Esophagus (tissue), 2 donors: Measurements from ENCODE around the gene FABP6. TPM values are rescaled to one million over a fixed set of nuclear protein-coding genes. Genes with fewer than 3 reads are reported as not detected.

Experiments
- H3K27ac ChIP-seq, 2 donors: one replicate each; pipeline ENCODE4 v1.5.1; 2013; ENCODE audit warnings: low read depth in 2 of 2, mild to moderate bottlenecking in 2 of 2, inconsistent platforms in 1 of 2, low read length in 1 of 2, moderate library complexity in 1 of 2
- H3K27me3 ChIP-seq, 2 donors: one replicate each; pipeline ENCODE4 v1.6.1; 2013; ENCODE audit warnings: low read length in 2 of 2, control low read depth in 1 of 2, mild to moderate bottlenecking in 1 of 2; ENCODE audit not compliant: insufficient read depth in 2 of 2, control insufficient read depth in 1 of 2
- H3K36me3 ChIP-seq, 2 donors: one replicate each; pipeline ENCODE4 v1.6.1; 2013; ENCODE audit warnings: low read length in 1 of 2; ENCODE audit not compliant: control insufficient read depth in 2 of 2, insufficient read depth in 2 of 2
- H3K4me1 ChIP-seq, 2 donors: one replicate each; pipeline ENCODE4 v1.6.1; 2013; ENCODE audit warnings: low read length in 1 of 2; ENCODE audit not compliant: control insufficient read depth in 2 of 2, insufficient read depth in 2 of 2
- H3K4me3 ChIP-seq, 2 donors: one replicate each; pipeline ENCODE4 v1.5.1; 2013; ENCODE audit warnings: low read length in 2 of 2, mild to moderate bottlenecking in 2 of 2, low read depth in 1 of 2, moderate library complexity in 1 of 2
- H3K9me3 ChIP-seq, 2 donors: one replicate each; pipeline ENCODE4 v1.6.1; 2013; ENCODE audit warnings: mild to moderate bottlenecking in 2 of 2, low read depth in 1 of 2, low read length in 1 of 2, moderate library complexity in 1 of 2; ENCODE audit not compliant: control insufficient read depth in 2 of 2, insufficient read depth in 1 of 2
- WGBS, 2 donors: extraction: QIAGEN DNeasy Blood & Tissue Kit; methylation state at CpG; one replicate each; pipeline ENCODE4 v1.1.7; 2013; 5-methylcytosine and 5-hydroxymethylcytosine counted together
- polyA plus RNA-seq, 2 donors: library from polyadenylated mRNA; stranded (reverse); fragments of 200-250 nt; gene quantifications; one replicate each; pipeline ENCODE4 v1.2.3, GENCODE V29; 2013
- donor health status: healthy with polysubstance abuse.
- donor health status: Bipolar disorder and iron deficiency.

Gene FABP6
- polyA plus RNA-seq, 2 donors, result 1.1 to 1.8 TPM

GRCh38 chr5:160268121-160268520 is 38.8 kb downstream of the FABP6 start:
- peaks cover 0 to 9% of the 10 kb centered on the region in 2 donors for H3K4me1 ChIP-seq
- H3K36me3 ChIP-seq, result peaks cover 0 to 3% of the 10 kb centered on the region in 2 donors
- H3K9me3 ChIP-seq, result no peaks in the 10 kb centered on the region
- no peak overlapping the region for H3K27ac ChIP-seq
- H3K4me3 ChIP-seq, result no peak overlapping the region
- 86 to 94% methylated on average over 5 of the region's 5 CpGs for WGBS, 2 donors
- H3K27me3 ChIP-seq, result no peaks in the 10 kb centered on the region

- Histone ChIP-seq H3K27ac (no peak overlapping the region), H3K27me3 (no peaks in the 10 kb centered on the region), H3K36me3 (peaks cover 0 to 3% of the 10 kb centered on the region in 2 donors), H3K9me3 (no peaks in the 10 kb centered on the region), H3K4me1 (peaks cover 0 to 9% of the 10 kb centered on the region in 2 donors), H3K4me3 (no peak overlapping the region)
- WGBS, 2 donors, result 51 to 56% methylated on average over 10 of the region's 10 CpGs
These were observed 39.7 kb downstream of the FABP6 start for GRCh38 chr5:160269017-160269416.

GRCh38 chr5:160270704-160271103 is 41.4 kb downstream of the FABP6 start:
- peaks cover 0 to 9% of the 10 kb centered on the region in 2 donors for H3K4me1 ChIP-seq
- WGBS, 2 donors, result 39 to 44% methylated on average over 4 of the region's 4 CpGs
- H3K27me3 ChIP-seq, result no peaks in the 10 kb centered on the region
- H3K36me3 ChIP-seq, result peaks cover 0 to 3% of the 10 kb centered on the region in 2 donors
- no peak overlapping the region for H3K4me3 ChIP-seq
- H3K27ac ChIP-seq, result peak overlapping the region; percentile 82 to 89
- no peaks in the 10 kb centered on the region for H3K9me3 ChIP-seq

GRCh38 chr5:160271396-160271795 is 42.1 kb downstream of the FABP6 start:
- Histone ChIP-seq H3K4me1 (peaks cover 0 to 9% of the 10 kb centered on the region in 2 donors), H3K27me3 (no peaks in the 10 kb centered on the region), H3K4me3 (no peak overlapping the region), H3K36me3 (no peaks in the 10 kb centered on the region), H3K27ac (peak overlapping the region; percentile 82), H3K9me3 (no peaks in the 10 kb centered on the region)
- 48 to 56% methylated on average over 8 of the region's 8 CpGs for WGBS, 2 donors

GRCh38 chr5:160271836-160272235 is 42.5 kb downstream of the FABP6 start:
- H3K27ac ChIP-seq, result peak overlapping the region; percentile 82

GRCh38 chr5:160272264-160272663 is 43.0 kb downstream of the FABP6 start:
- no peaks in the 10 kb centered on the region for H3K27me3 ChIP-seq
- no peak overlapping the region for H3K27ac ChIP-seq
- H3K4me1 ChIP-seq, result peaks cover 0 to 9% of the 10 kb centered on the region in 2 donors
- no peaks in the 10 kb centered on the region for H3K36me3 ChIP-seq
- no peak overlapping the region for H3K4me3 ChIP-seq
- WGBS, 2 donors, result 74 to 76% methylated on average over 3 of the region's 3 CpGs
- H3K9me3 ChIP-seq, result no peaks in the 10 kb centered on the region

More at GRCh38 chr5:160271836-160272235, 42.5 kb downstream of the FABP6 start:
- Histone ChIP-seq H3K4me3 (no peak overlapping the region), H3K4me1 (peaks cover 0 to 9% of the 10 kb centered on the region in 2 donors), H3K36me3 (no peaks in the 10 kb centered on the region), H3K9me3 (no peaks in the 10 kb centered on the region), H3K27me3 (no peaks in the 10 kb centered on the region)
- WGBS, 2 donors, result 65 to 72% methylated on average over 6 of the region's 6 CpGs

GRCh38 chr5:160272889-160273288 is 43.6 kb downstream of the FABP6 start:
- peaks cover 0 to 9% of the 10 kb centered on the region in 2 donors for H3K4me1 ChIP-seq
- H3K36me3 ChIP-seq, result no peaks in the 10 kb centered on the region
- H3K27me3 ChIP-seq, result no peaks in the 10 kb centered on the region
- H3K4me3 ChIP-seq, result no peak overlapping the region
- H3K27ac ChIP-seq, result no peak overlapping the region
- no peaks in the 10 kb centered on the region for H3K9me3 ChIP-seq
- 78 to 86% methylated on average over 2 of the region's 2 CpGs for WGBS, 2 donors

- no peak overlapping the region for H3K4me3 ChIP-seq
- no peaks in the 10 kb centered on the region for H3K9me3 ChIP-seq
- WGBS, 2 donors, result 73% methylated on average over 5 of the region's 5 CpGs
- no peaks in the 10 kb centered on the region for H3K36me3 ChIP-seq
- H3K27ac ChIP-seq, result no peak overlapping the region
- H3K27me3 ChIP-seq, result no peaks in the 10 kb centered on the region
- H3K4me1 ChIP-seq, result peaks cover 0 to 5% of the 10 kb centered on the region in 2 donors
These were observed 45.2 kb downstream of the FABP6 start for GRCh38 chr5:160274483-160274931.

- 58 to 59% methylated on average over 7 of the region's 7 CpGs for WGBS, 2 donors
- Histone ChIP-seq H3K36me3 (no peaks in the 10 kb centered on the region), H3K4me3 (no peak overlapping the region)
These were observed 49.0 kb downstream of the FABP6 start for GRCh38 chr5:160278343-160278742.

GRCh38 chr5:160280384-160281095 is 51.2 kb downstream of the FABP6 start:
- Histone ChIP-seq H3K4me1 (peaks cover 0 to 2% of the 10 kb centered on the region in 2 donors), H3K27ac (no peak overlapping the region), H3K27me3 (no peaks in the 10 kb centered on the region), H3K4me3 (no peak overlapping the region), H3K36me3 (no peaks in the 10 kb centered on the region), H3K9me3 (no peaks in the 10 kb centered on the region)
- WGBS, 2 donors, result 92 to 97% methylated on average over 26 of the region's 26 CpGs

More at GRCh38 chr5:160278343-160278742, 49.0 kb downstream of the FABP6 start:
- Histone ChIP-seq H3K27me3 (no peaks in the 10 kb centered on the region), H3K27ac (no peak overlapping the region), H3K4me1 (peaks cover 0 to 2% of the 10 kb centered on the region in 2 donors), H3K9me3 (no peaks in the 10 kb centered on the region)
